GM11168 (cell line): ENCODE measurements around the gene CEACAM6.
"Not testable (repeated sequence)": the region's sequence is repeated elsewhere in the genome, so short reads cannot be mapped to it uniquely, and the experiment has no call there.

Experiments
- in situ Hi-C: fragments of 300-500 bp; cut with MboI; formaldehyde crosslinking; loops from one replicate; pipeline ENCODE4 v1.12.0; 2022; ENCODE audit warnings: low sequenced_read_pairs; ENCODE audit not compliant: unreplicated experiment

Gene CEACAM6

GRCh38 chr19:41745756-41746155, 9.6 kb upstream of the CEACAM6 start:
- in situ Hi-C loops: no loop called here

GRCh38 chr19:41746593-41747227, 8.6 kb upstream of the CEACAM6 start:
- in situ Hi-C loops: no loop called here

- in situ Hi-C loops: no loop called here
Measured at GRCh38 chr19:41748012-41748411, 7.3 kb upstream of the CEACAM6 start.

GRCh38 chr19:41750248-41751134, 4.8 kb upstream of the CEACAM6 start:
- in situ Hi-C loops: not testable (repeated sequence)

GRCh38 chr19:41753159-41753558, 2.2 kb upstream of the CEACAM6 start:
- in situ Hi-C loops: no loop called here

GRCh38 chr19:41753936-41754529, 1.3 kb upstream of the CEACAM6 start:
- in situ Hi-C loops: no loop called here

- in situ Hi-C loops: no loop called here
Measured at GRCh38 chr19:41758846-41759245, 3.5 kb downstream of the CEACAM6 start.

GRCh38 chr19:41767115-41767514, 11.8 kb downstream of the CEACAM6 start:
- in situ Hi-C loops: no loop called here

GRCh38 chr19:41768105-41768504, 12.8 kb downstream of the CEACAM6 start:
- in situ Hi-C loops: not testable (repeated sequence)

- in situ Hi-C loops: no loop called here
Measured at GRCh38 chr19:41769608-41770007, 14.3 kb downstream of the CEACAM6 start.

GRCh38 chr19:41771410-41771809, 16.1 kb downstream of the CEACAM6 start:
- in situ Hi-C loops: no loop called here

- in situ Hi-C loops: no loop called here
Measured at GRCh38 chr19:41774515-41774980, 19.2 kb downstream of the CEACAM6 start.

GRCh38 chr19:41776700-41777099, 21.4 kb downstream of the CEACAM6 start:
- in situ Hi-C loops: no loop called here

GRCh38 chr19:41783612-41784011, 28.3 kb downstream of the CEACAM6 start:
- in situ Hi-C loops: no loop called here

GRCh38 chr19:41784312-41784711, 29.0 kb downstream of the CEACAM6 start:
- in situ Hi-C loops: no loop called here

GRCh38 chr19:41784743-41785142, 29.4 kb downstream of the CEACAM6 start:
- in situ Hi-C loops: no loop called here

GRCh38 chr19:41785653-41786052, 30.3 kb downstream of the CEACAM6 start:
- in situ Hi-C loops: no loop called here

GRCh38 chr19:41787055-41787454, 31.7 kb downstream of the CEACAM6 start:
- in situ Hi-C loops: no loop called here

- in situ Hi-C loops: not testable (repeated sequence)
Measured at GRCh38 chr19:41788518-41788917, 33.2 kb downstream of the CEACAM6 start.

- in situ Hi-C loops: not testable (repeated sequence)
Measured at GRCh38 chr19:41789053-41789452, 33.7 kb downstream of the CEACAM6 start.
